Measurements from ENCODE around the gene XCR1.

- TF ChIP-seq EZH2phosphoT487 (conservative IDR thresholded peaks at IDR 0.05; ENCODE audit: low read length) (no peak), CTCF (IDR thresholded peaks at IDR 0.05; ENCODE audit: insufficient read depth, low read length, poor library complexity, severe bottlenecking) (no peak)
These were observed 39.7 kb downstream of the XCR1 start for GRCh38 chr3:45987368-45988291.

Data from SU-DHL-6 (cell line).